Measurements from ENCODE around the gene GAB2.

GRCh38 chr11:78446210-78446609, 28.6 kb upstream of the GAB2 start:
- TF ChIP-seq SUZ12 (IDR thresholded peaks at IDR 0.05; ENCODE audit: extremely low read depth, insufficient read depth, insufficient read length) (no peak), ZNF274 (IDR thresholded peaks at IDR 0.05; ENCODE audit: low read depth, low read length) (no peak)

All from NT2/D1 (cell line).